RWPE1 (cell line): ENCODE measurements around the gene ZNF302.

Source experiments
- CTCF ChIA-PET: fragments of 350-600 bp; sonication (Branson Sonifier 250); formaldehyde crosslinking; extraction: SDS; loops from one replicate; lab custom pipeline; 2021; lab: Yijun Ruan, JAX
- POLR2A ChIA-PET: fragments of 400-600 bp; formaldehyde crosslinking; extraction: SDS; loops from one replicate; lab custom pipeline; 2020; ENCODE audit warnings: antibody characterized with exemption; ENCODE audit not compliant: low non-redundant PET; lab: Yijun Ruan, JAX
- DNase-seq: peaks from one replicate; pipeline ENCODE4 v3.0.0; 2012; ENCODE audit warnings: low spot score
- H3K27ac ChIP-seq: fragments of 450-650 bp; 2 replicates; pipeline ENCODE4 v1.5.1; 2017
- CTCF ChIP-seq: fragments of 450-650 bp; conservative IDR thresholded peaks from 2 replicates; pipeline ENCODE4 v1.5.1; 2017; ENCODE audit warnings: low read depth, mild to moderate bottlenecking

The ZNF302 gene

GRCh38 chr19:34733266-34733745, 55.8 kb downstream of the ZNF302 start:
- CTCF ChIA-PET, result interaction anchor here (0.7 kb wide), 1 partner anchor 38 kb away, joined by 4 read pairs; no protein-coding TSS in a partner anchor
- DNase-seq, result no peak

GRCh38 chr19:34733746-34734536, 56.5 kb downstream of the ZNF302 start, which contains the start of gene ZNF181:
Gene ZNF181, plus strand, starts transcription at chr19:34734243. Its CDS starts 795 bp downstream, at chr19:34735038.
- H3K27ac ChIP-seq, result peak within 1 kb of the TSS; percentile 93
- DNase-seq, result peak; percentile 83
- ChIA-PET CTCF (interaction anchor here (0.7 kb wide), 1 partner anchor 39 kb away, joined by 4 read pairs; no protein-coding TSS in a partner anchor), POLR2A (interaction anchor here (0.5 kb wide), 1 partner anchor 58 kb away, joined by 3 read pairs; no protein-coding TSS in a partner anchor)
- TF ChIP-seq CTCF, result no peak

More at GRCh38 chr19:34733266-34733745, 55.8 kb downstream of the ZNF302 start:
- TF ChIP-seq CTCF, result no peak
- POLR2A ChIA-PET, result interaction anchor here (0.5 kb wide), 1 partner anchor 59 kb away, joined by 3 read pairs; no protein-coding TSS in a partner anchor
- peak overlapping the region; percentile 93 for H3K27ac ChIP-seq

DNA sequence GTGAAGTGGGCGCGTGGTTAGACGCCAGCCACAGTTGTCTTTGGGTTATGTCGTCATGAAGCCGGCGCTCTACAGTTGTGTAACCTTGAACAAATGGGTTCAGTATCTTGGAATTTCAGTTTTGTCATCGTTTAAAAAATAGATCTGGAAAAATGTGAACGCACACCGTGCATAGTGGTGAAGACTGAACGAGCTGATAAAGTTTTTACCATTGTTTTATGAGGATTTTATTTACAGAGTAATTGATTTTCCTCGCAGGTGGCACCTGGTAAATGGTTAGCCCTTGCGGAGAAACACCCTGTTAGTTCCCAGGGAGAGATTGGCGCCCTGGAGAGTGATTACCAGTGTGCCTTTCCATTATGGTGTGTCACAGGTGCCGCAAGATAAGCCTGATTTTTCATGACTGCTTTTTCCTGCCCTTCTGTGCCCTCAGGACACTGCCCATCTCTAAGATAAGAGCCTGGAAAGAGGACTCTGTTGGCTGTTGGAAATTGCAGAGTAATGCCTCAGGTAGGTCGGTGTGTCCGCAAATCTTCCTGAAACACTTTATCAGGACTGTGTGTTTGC, 57.1 kb downstream of the ZNF302 start:
- H3K27ac ChIP-seq, result peak overlapping the region; percentile 93
- no peak for TF ChIP-seq CTCF
- CTCF ChIA-PET, result no interaction called here
- DNase-seq, result peak; percentile 64
- POLR2A ChIA-PET, result no interaction called here
